Endothelial cell of umbilical vein (primary cell): ENCODE results near the gene NDC80. TPM values are rescaled to one million over a fixed set of nuclear protein-coding genes. Genes with fewer than 3 reads are reported as not detected.

ENCODE experiments used
- BruUV-seq: library from RNA; stranded (reverse); fragments of 400-500 nt; replicated peaks from 2 replicates; lab custom pipeline; 2021; lab: Mats Ljungman, UMichigan
- CTCF ChIA-PET: fragments of 300-600, 350-600 bp; sonication (Branson Sonifier 250); formaldehyde crosslinking; loops from one replicate; lab custom pipeline; 2021; ENCODE audit warnings: antibody characterized with exemption, inconsistent platforms; lab: Charles Lee
- POLR2A ChIA-PET: fragments of 300-600, 350-600 bp; sonication (Branson Sonifier 250); formaldehyde crosslinking; loops from one replicate; lab custom pipeline; 2021; ENCODE audit warnings: antibody characterized with exemption, inconsistent platforms; lab: Charles Lee
- DNase-seq: peaks from one replicate; pipeline ENCODE4 v3.0.0-alpha.2; 2011; ENCODE audit warnings: low read depth, low spot score
- FAIRE-seq: peaks from 2 replicates; lab custom pipeline; 2011; peaks lifted over from hg19 to GRCh38; lab: Jason Lieb, UNC
- H2AFZ ChIP-seq: 2 replicates; pipeline ENCODE4 v1.6.0; 2012; ENCODE audit warnings: low read depth, low read length, control low read depth, inconsistent platforms
- H3K27ac ChIP-seq: 2 replicates; pipeline ENCODE4 v1.5.1; 2011; ENCODE audit warnings: low read depth, mild to moderate bottlenecking, control low read depth, low read length, moderate library complexity; ENCODE audit not compliant: insufficient read depth
- H3K27me3 ChIP-seq, 2 experiments: 2 replicates each; pipeline versions ENCODE4 v1.6.0 to v1.6.1; 2011; ENCODE audit warnings: low read length in 2 of 2, mixed read lengths in 1 of 2; ENCODE audit not compliant: control insufficient read depth in 2 of 2, insufficient read depth in 2 of 2
- H3K36me3 ChIP-seq, 2 experiments: 2 replicates in 1 of 2; 3 replicates in 1 of 2; pipeline ENCODE4 v1.5.1; 2011; ENCODE audit warnings: low read length in 2 of 2, mild to moderate bottlenecking in 1 of 2, moderate library complexity in 1 of 2; ENCODE audit not compliant: control insufficient read depth in 2 of 2, insufficient read depth in 2 of 2; ENCODE audit errors: extremely low read depth in 1 of 2
- H3K4me1 ChIP-seq: 3 replicates; pipeline ENCODE4 v1.5.1; 2011; ENCODE audit warnings: mild to moderate bottlenecking, low read length; ENCODE audit not compliant: control insufficient read depth, insufficient read depth; ENCODE audit errors: extremely low read depth
- H3K4me2 ChIP-seq: 2 replicates; pipeline ENCODE4 v1.6.1; 2011; ENCODE audit warnings: low read length, control low read depth, mixed read lengths; ENCODE audit not compliant: insufficient read depth
- H3K4me3 ChIP-seq, 3 experiments: fragments of 200-600 bp in 1 of 3; sonication (generic), shearing (Covaris generic) in 1 of 3; replicated peaks in 1 of 3; 2 replicates each; pipeline ENCODE4 v1.5.1; 2011 to 2016; ENCODE audit warnings: control low read depth in 3 of 3, low read length in 3 of 3, mild to moderate bottlenecking in 2 of 3, inconsistent platforms in 1 of 3, low read depth in 1 of 3, moderate library complexity in 1 of 3; ENCODE audit not compliant: insufficient read depth in 1 of 3
- H3K79me2 ChIP-seq: 2 replicates; pipeline ENCODE4 v1.6.0; 2012; ENCODE audit warnings: low read length, inconsistent platforms; ENCODE audit not compliant: control insufficient read depth, insufficient read depth
- H3K9ac ChIP-seq: replicated peaks from 2 replicates; pipeline ENCODE3; 2011; ENCODE audit warnings: low read length, control low read depth; ENCODE audit not compliant: insufficient read depth; ENCODE audit errors: extremely low read depth
- H3K9me1 ChIP-seq: replicated peaks from 3 replicates; pipeline ENCODE4 v1.6.0; 2011; ENCODE audit warnings: mild to moderate bottlenecking, low read length; ENCODE audit not compliant: control insufficient read depth, insufficient read depth; ENCODE audit errors: extremely low read depth
- H3K9me3 ChIP-seq: replicated peaks from 2 replicates; pipeline ENCODE4 v1.5.1; 2012; ENCODE audit warnings: low read length, inconsistent platforms; ENCODE audit not compliant: control insufficient read depth, insufficient read depth
- H4K20me1 ChIP-seq: replicated peaks from 2 replicates; pipeline ENCODE3; 2011; ENCODE audit warnings: mild to moderate bottlenecking, low read length; ENCODE audit not compliant: control insufficient read depth, insufficient read depth; ENCODE audit errors: extremely low read depth
- EZH2 ChIP-seq: IDR thresholded peaks from 2 replicates; pipeline ENCODE4 v1.6.1; 2012; ENCODE audit warnings: borderline replicate concordance, low read depth, mild to moderate bottlenecking, moderate library complexity, low read length, inconsistent platforms; ENCODE audit not compliant: severe bottlenecking
- FOS ChIP-seq: IDR thresholded peaks from 2 replicates; pipeline ENCODE4 v1.6.1; 2011; ENCODE audit warnings: mild to moderate bottlenecking, low read length, moderate library complexity, borderline replicate concordance; ENCODE audit not compliant: insufficient read depth
- GATA2 ChIP-seq: IDR thresholded peaks from 2 replicates; pipeline ENCODE4 v1.7.0; 2011; ENCODE audit warnings: low read depth, mild to moderate bottlenecking, moderate library complexity, mixed read lengths, low read length; ENCODE audit not compliant: insufficient read length, insufficient read depth
- JUN ChIP-seq: IDR thresholded peaks from 2 replicates; pipeline ENCODE4 v1.6.1; 2011; ENCODE audit warnings: borderline replicate concordance, low read depth; ENCODE audit not compliant: insufficient read length, insufficient read depth
- MYC ChIP-seq: IDR thresholded peaks from one replicate; pipeline ENCODE4 v1.6.1; 2011; ENCODE audit warnings: mild to moderate bottlenecking, low read depth, low read length
- POLR2A ChIP-seq: IDR thresholded peaks from 2 replicates; pipeline ENCODE4 v1.6.1; 2012; ENCODE audit warnings: low read depth, mild to moderate bottlenecking, control low read depth, low read length
- POLR2AphosphoS5 ChIP-seq: IDR thresholded peaks from 2 replicates; pipeline ENCODE4 v1.6.1; 2012; ENCODE audit warnings: low read depth, mild to moderate bottlenecking, control low read depth, low read length, moderate library complexity; ENCODE audit not compliant: insufficient read depth
- dilution Hi-C: fragments of 300-500 bp; cut with MboI; formaldehyde crosslinking; loops from one replicate; pipeline ENCODE4 v1.15.0; 2019; ENCODE audit warnings: low sequenced_read_pairs; ENCODE audit not compliant: extremely low pct_ligation_motif_present
- intact Hi-C: fragments of 100-400 bp; cut with micrococcal nuclease; formaldehyde crosslinking; loops from one replicate; pipeline ENCODE4 v1.10.0; 2022
- polyA plus RNA-seq, 4 experiments: library from polyadenylated mRNA; depleted of rRNA in 3 of 4; stranded (reverse) in 3 of 4; unstranded in 1 of 4; fragments of >200 nt; gene quantifications; 2 replicates each; pipeline versions ENCODE4 v1.2.1 to v1.2.3, GENCODE V29; 2011 to 2012; ENCODE audit warnings: missing spikeins in 1 of 4
- total RNA-seq: library from RNA; stranded (reverse); gene quantifications from 2 replicates; pipeline ENCODE4 v1.2.3, GENCODE V29; 2021
- TF ChIP-seq, protein P1 (sequence below), 2 donors: IDR thresholded peaks; 1 replicate in 1 of 2; 2 replicates in 1 of 2; pipeline ENCODE4 v1.5.1; 2011; ENCODE audit warnings: low read length in 2 of 2, mild to moderate bottlenecking in 2 of 2, moderate library complexity in 2 of 2, control low read depth in 1 of 2, inconsistent platforms in 1 of 2, low read depth in 1 of 2; ENCODE audit not compliant: insufficient read depth in 1 of 2; ENCODE audit errors: extremely low read depth in 1 of 2
- TF ChIP-seq, protein P2 (sequence below): IDR thresholded peaks from 2 replicates; pipeline ENCODE4 v1.6.1; 2011; ENCODE audit not compliant: insufficient read depth, insufficient read length

The NDC80 gene
- total and polyA plus RNA-seq, 2 donors (not counting 3 experiments of a cell fraction or from before 2014, with no cell fraction given): 6.2 to 43.2 TPM

DNA sequence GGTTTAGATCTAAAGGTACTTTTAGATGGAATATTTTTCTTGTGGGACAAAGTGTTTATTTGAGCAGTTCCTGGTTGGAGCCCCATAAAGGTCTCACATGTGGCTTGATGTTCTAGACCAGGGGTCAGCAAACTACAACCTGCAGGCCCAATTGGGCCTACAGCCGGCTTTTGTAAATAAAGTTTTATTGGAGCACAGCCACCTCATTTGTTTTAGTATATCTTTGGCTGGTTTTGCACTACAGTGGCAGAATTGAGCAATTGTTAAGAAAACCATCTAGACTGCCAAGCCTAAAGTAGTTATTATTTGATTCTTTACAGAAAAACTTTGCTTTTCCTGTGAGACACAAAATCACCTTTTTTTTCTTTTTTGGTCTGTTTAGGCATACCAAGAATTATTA, 41.6 kb downstream of the NDC80 start:
- H3K27ac ChIP-seq: no peak overlapping the region
- TF ChIP-seq FOS (no peak), EZH2 (no peak), POLR2AphosphoS5 (no peak), GATA2 (no peak), MYC (no peak), JUN (no peak), POLR2A (no peak)
- TF ChIP-seq, protein P1, sequence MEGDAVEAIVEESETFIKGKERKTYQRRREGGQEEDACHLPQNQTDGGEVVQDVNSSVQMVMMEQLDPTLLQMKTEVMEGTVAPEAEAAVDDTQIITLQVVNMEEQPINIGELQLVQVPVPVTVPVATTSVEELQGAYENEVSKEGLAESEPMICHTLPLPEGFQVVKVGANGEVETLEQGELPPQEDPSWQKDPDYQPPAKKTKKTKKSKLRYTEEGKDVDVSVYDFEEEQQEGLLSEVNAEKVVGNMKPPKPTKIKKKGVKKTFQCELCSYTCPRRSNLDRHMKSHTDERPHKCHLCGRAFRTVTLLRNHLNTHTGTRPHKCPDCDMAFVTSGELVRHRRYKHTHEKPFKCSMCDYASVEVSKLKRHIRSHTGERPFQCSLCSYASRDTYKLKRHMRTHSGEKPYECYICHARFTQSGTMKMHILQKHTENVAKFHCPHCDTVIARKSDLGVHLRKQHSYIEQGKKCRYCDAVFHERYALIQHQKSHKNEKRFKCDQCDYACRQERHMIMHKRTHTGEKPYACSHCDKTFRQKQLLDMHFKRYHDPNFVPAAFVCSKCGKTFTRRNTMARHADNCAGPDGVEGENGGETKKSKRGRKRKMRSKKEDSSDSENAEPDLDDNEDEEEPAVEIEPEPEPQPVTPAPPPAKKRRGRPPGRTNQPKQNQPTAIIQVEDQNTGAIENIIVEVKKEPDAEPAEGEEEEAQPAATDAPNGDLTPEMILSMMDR (IDR thresholded peaks at IDR 0.05; ENCODE audit: extremely low read depth in 1 of 2, insufficient read depth in 1 of 2, low read depth in 1 of 2, low read length in 2 of 2): no peak
- TF ChIP-seq, protein P2, sequence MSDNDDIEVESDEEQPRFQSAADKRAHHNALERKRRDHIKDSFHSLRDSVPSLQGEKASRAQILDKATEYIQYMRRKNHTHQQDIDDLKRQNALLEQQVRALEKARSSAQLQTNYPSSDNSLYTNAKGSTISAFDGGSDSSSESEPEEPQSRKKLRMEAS: no peak
- DNase-seq (no peak), FAIRE-seq (no peak)
- H3K36me3 ChIP-seq: peaks cover 1 to 7% of the 10 kb centered on the region in 2 experiments
- no peak overlapping the region for H3K9ac ChIP-seq
- H3K9me3 ChIP-seq: no peaks in the 10 kb centered on the region
- H3K27me3 ChIP-seq: no peaks in the 10 kb centered on the region
- no peaks in the 10 kb centered on the region for H3K4me1 ChIP-seq
- no TSS peak for BruUV-seq
- H3K4me3 ChIP-seq: no peak overlapping the region
- no peaks in the 10 kb centered on the region for H3K79me2 ChIP-seq
- CTCF ChIA-PET: no interaction called here
- intact Hi-C loops: no loop called here
- H4K20me1 ChIP-seq: no peaks in the 10 kb centered on the region
- dilution Hi-C loops: no loop called here
- H2AFZ ChIP-seq: no peak overlapping the region
- H3K9me1 ChIP-seq: no peaks in the 10 kb centered on the region
- POLR2A ChIA-PET: no interaction called here
- no peak overlapping the region for H3K4me2 ChIP-seq
